Ovary (tissue), 9 donors: ENCODE data around the gene UNC45B. TPM values are rescaled to one million over a fixed set of nuclear protein-coding genes. Genes with fewer than 3 reads are reported as not detected.
"Not testable (repeated sequence)": the region's sequence is repeated elsewhere in the genome, so short reads cannot be mapped to it uniquely, and the experiment has no call there.

Source experiments
- DNase-seq, 5 donors: peaks; one replicate each; pipeline ENCODE4 v3.0.0-alpha.2; 2019 to 2020
- H3K27ac ChIP-seq, 2 donors: fragments of 200-600 bp; one replicate each; pipeline versions ENCODE4 v1.5.1 to v1.8.0; 2019 to 2022
- H3K27me3 ChIP-seq: fragments of 200-600 bp; one replicate; pipeline ENCODE4 v1.8.0; 2022
- H3K36me3 ChIP-seq: fragments of 200-600 bp; sonication (generic); one replicate; pipeline ENCODE4 v1.5.1; 2019
- H3K4me1 ChIP-seq: one replicate; pipeline ENCODE4 v1.8.1; 2013; ENCODE audit warnings: mild to moderate bottlenecking, moderate library complexity; ENCODE audit not compliant: insufficient read depth
- H3K4me3 ChIP-seq: fragments of 200-600 bp; sonication (generic); one replicate; pipeline ENCODE4 v1.5.1; 2017
- H3K9me3 ChIP-seq, 2 donors: fragments of 200-600 bp in 1 of 2; sonication (generic) in 1 of 2; one replicate each; pipeline versions ENCODE4 v1.5.1 to v1.8.1; 2013 to 2019; ENCODE audit warnings: mild to moderate bottlenecking in 1 of 2, moderate library complexity in 1 of 2
- CTCF ChIP-seq, 3 donors: fragments of 450-650 bp in 2 of 3; fragments of 200-600 bp in 1 of 3; IDR thresholded peaks; one replicate each; pipeline versions ENCODE4 v1.5.1 to v1.8.0; 2016 to 2022; ENCODE audit warnings: antibody characterized with exemption in 3 of 3, mild to moderate bottlenecking in 1 of 3
- EP300 ChIP-seq: sonication (generic); formaldehyde crosslinking; IDR thresholded peaks from one replicate; pipeline ENCODE4 v1.6.1; 2017; ENCODE audit warnings: antibody characterized with exemption
- POLR2A ChIP-seq: fragments of 450-650 bp; IDR thresholded peaks from one replicate; pipeline ENCODE4 v1.6.1; 2017; ENCODE audit warnings: antibody characterized with exemption, mild to moderate bottlenecking, moderate library complexity
- WGBS, 3 donors: extraction: QIAGEN DNeasy Blood & Tissue Kit in 1 of 3; methylation state at CpG; one replicate each; pipeline versions ENCODE4 v1.1.5 to v1.1.7; 2013 to 2017; 5-methylcytosine and 5-hydroxymethylcytosine counted together
- intact Hi-C, 4 donors: fragments of 100-400 bp; cut with DNase I; formaldehyde crosslinking; loops; one replicate each; pipeline versions ENCODE4 v1.11.0 to v1.15.1; 2022 to 2023
- polyA plus RNA-seq, 2 donors: library from polyadenylated mRNA; stranded (reverse); fragments of 200-250 nt in 1 of 2; fragments of 350-450 nt in 1 of 2; fragmentation: Illumina TruSeq in 1 of 2; extraction: RNeasy Lipid Tissue Mini Kit (QIAGEN cat#74804) in 1 of 2; gene quantifications; one replicate each; pipeline ENCODE4 v1.2.3, GENCODE V29; 2013 to 2014
- total RNA-seq, 7 donors: library from RNA; depleted of rRNA in 2 of 7; stranded (reverse); fragments of >200 nt in 2 of 7; fragmentation: NEBNext Ultra II Directional in 3 of 7; extraction: Animal tissue kit (Norgen Biotek cat#: 25700) in 3 of 7; gene quantifications; one replicate each; pipeline versions ENCODE4 v1.1.0 to v1.2.4, GENCODE V29; 2016 to 2023
- donor health status: DM: no; HTN: no; CAD: no; lungs with moderate emphysema.
- donor health status: DM: no; HTN: no; CAD: no.
- donor health status: Bipolar disorder and iron deficiency.
- donor health status: DM: yes; HTN: yes; CAD: no.
- donor health status: DM: no; HTN: no; CAD: no.
- donor health status: DM: yes; HTN: yes; CAD: no.

Gene UNC45B
- total and polyA plus RNA-seq, 9 donors: 0.05 to 0.10 (median 0.05) TPM; not detected in 4

- Histone ChIP-seq H3K27ac (no peak overlapping the region), H3K27me3 (no peaks in the 10 kb centered on the region), H3K36me3 (no peaks in the 10 kb centered on the region), H3K4me3 (no peak overlapping the region), H3K4me1 (no peaks in the 10 kb centered on the region), H3K9me3 (no peaks in the 10 kb centered on the region)
- intact Hi-C loops: no loop called here
- WGBS, 3 donors: 62 to 65% (median 62%) methylated on average over 1 of the region's 1 CpG
- TF ChIP-seq CTCF (IDR thresholded peaks at IDR 0.05) (no peak), EP300 (no peak), POLR2A (no peak)
- DNase-seq: no peak
Measured at GRCh38 chr17:35229638-35230037, 82.0 kb downstream of the UNC45B start.

GRCh38 chr17:35234315-35234714 is 86.7 kb downstream of the UNC45B start:
- H3K4me3 ChIP-seq, H3K36me3 ChIP-seq, H3K27me3 ChIP-seq, H3K27ac ChIP-seq, H3K9me3 ChIP-seq, DNase-seq, intact Hi-C loops, H3K4me1 ChIP-seq: not testable (repeated sequence)
- 71 to 83% (median 79%) methylated on average over 4 of the region's 4 CpGs for WGBS, 3 donors

- Histone ChIP-seq H3K27me3 (no peaks in the 10 kb centered on the region), H3K4me1 (no peaks in the 10 kb centered on the region), H3K36me3 (no peaks in the 10 kb centered on the region), H3K4me3 (no peak overlapping the region), H3K9me3 (no peaks in the 10 kb centered on the region), H3K27ac (no peak overlapping the region)
- intact Hi-C loops: no loop called here
- 81 to 90% (median 85%) methylated on average over 3 of the region's 3 CpGs for WGBS, 3 donors
- no peak for DNase-seq
- no peak for TF ChIP-seq CTCF (IDR thresholded peaks at IDR 0.05)
- no peak for TF ChIP-seq EP300
- no peak for TF ChIP-seq POLR2A
Measured at GRCh38 chr17:35235289-35235688, 87.7 kb downstream of the UNC45B start.

- no peak for DNase-seq
- Histone ChIP-seq H3K9me3 (no peaks in the 10 kb centered on the region), H3K4me1 (no peaks in the 10 kb centered on the region), H3K27me3 (no peaks in the 10 kb centered on the region), H3K4me3 (no peak overlapping the region), H3K27ac (no peak overlapping the region), H3K36me3 (no peaks in the 10 kb centered on the region)
- WGBS, 3 donors: 51 to 54% (median 53%) methylated on average over 2 of the region's 2 CpGs
- TF ChIP-seq POLR2A (no peak), CTCF (IDR thresholded peaks at IDR 0.05) (no peak), EP300 (no peak)
- intact Hi-C loops: no loop called here
Measured at GRCh38 chr17:35235917-35236316, 88.3 kb downstream of the UNC45B start.

- WGBS, 3 donors: 69 to 74% (median 73%) methylated on average over 5 of the region's 5 CpGs
- DNase-seq: no peak
- Histone ChIP-seq H3K27ac (no peak overlapping the region), H3K27me3 (no peaks in the 10 kb centered on the region), H3K36me3 (no peaks in the 10 kb centered on the region), H3K4me3 (no peak overlapping the region), H3K9me3 (no peaks in the 10 kb centered on the region), H3K4me1 (no peaks in the 10 kb centered on the region)
- intact Hi-C loops: no loop called here
- no peak for TF ChIP-seq POLR2A
- no peak for TF ChIP-seq EP300
- no peak for TF ChIP-seq CTCF (IDR thresholded peaks at IDR 0.05)
Measured at GRCh38 chr17:35236821-35237220, 89.2 kb downstream of the UNC45B start.
